EH (cell line): Measurements from ENCODE around the gene TMEM235.
"Not testable (repeated sequence)": the region's sequence is repeated elsewhere in the genome, so short reads cannot be mapped to it uniquely, and the experiment has no call there.

Experiments used
- DNase-seq: peaks from one replicate; pipeline ENCODE4 v3.0.0-alpha.2; 2015; ENCODE audit warnings: low read depth

The TMEM235 gene

DNA sequence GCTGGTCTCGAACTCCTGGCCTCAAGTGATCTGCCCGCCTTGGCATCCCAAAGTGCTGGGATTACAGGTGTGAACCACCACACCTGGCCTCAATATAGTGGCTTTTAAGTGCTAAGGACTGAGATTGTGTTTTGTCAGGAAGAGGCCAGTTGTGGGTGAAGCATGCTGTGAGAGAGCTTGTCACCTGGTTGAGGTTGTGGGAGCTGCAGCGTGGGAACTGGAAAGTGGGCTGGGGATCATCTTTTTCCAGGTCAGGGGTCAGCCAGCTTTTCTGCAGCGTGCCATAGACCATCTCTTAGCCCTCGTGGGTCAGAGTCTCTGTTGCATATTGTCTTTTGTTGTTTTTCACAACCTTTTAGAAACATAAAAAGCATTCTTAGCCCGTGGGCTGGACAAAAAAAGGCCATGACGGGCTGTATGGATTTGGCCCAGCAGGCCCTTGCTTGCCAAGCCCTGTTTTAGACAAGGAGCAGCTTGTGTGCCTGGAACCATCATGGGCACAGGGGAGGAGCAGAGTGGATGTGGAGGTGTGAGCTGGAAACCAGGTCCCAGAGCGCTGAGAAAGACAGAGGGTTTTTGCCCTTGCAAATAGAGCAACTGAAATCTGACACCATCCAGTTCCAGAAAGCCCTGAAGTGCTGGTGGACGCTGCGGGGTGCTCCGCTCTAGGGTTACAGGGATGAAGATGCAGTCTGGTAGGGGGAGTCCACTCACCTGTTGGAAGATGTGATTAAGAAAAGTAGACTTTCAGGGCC lies 11.9 kb upstream of the TMEM235 start:
- no peak for DNase-seq

GRCh38 chr17:78223061-78223460 lies 8.4 kb upstream of the TMEM235 start:
- DNase-seq: no peak

DNA sequence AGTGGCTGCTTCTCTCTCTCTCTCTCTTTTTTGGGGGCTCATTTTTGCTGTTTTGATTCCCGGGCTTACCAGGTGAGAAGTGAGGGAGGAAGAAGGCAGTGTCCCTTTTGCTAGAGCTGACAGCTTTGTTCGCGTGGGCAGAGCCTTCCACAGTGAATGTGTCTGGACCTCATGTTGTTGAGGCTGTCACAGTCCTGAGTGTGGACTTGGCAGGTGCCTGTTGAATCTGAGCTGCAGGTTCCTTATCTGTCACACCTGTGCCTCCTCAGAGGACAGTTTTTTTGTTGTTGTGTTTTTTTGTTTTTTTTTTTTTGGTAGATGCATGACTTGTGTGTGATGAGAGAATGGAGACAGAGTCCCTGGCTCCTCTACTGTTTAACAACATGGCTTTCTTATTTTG lies 7.7 kb upstream of the TMEM235 start:
- DNase-seq: no peak

GRCh38 chr17:78224231-78225087 lies 7.0 kb upstream of the TMEM235 start:
- DNase-seq: no peak

DNA sequence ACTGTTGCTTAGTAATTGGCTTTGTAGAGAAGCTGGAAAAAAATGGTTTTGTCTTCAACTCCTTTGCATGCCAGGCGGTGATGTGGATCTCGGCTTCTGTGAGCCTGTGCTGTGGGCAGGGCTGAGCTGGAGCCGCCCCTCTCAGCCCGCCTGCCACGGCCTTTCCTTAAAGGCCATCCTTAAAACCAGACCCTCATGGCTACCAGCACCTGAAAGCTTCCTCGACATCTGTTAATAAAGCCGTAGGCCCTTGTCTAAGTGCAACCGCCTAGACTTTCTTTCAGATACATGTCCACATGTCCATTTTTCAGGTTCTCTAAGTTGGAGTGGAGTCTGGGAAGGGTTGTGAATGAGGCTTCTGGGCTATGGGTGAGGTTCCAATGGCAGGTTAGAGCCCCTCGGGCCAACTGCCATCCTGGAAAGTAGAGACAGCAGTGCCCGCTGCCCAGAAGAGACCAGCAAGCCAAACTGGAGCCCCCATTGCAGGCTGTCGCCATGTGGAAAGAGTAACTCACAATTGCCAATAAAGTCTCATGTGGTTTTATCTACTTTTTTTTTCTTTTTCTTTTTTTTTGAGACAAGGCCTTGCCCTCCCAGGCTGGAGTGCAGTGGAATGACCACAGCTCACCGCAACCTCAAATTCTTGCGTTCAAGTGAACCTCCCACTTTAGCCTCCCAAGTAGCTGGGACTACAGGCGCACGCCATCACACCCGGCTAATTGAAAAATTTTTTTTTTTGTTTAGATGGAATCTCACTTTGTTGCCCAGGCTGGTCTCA lies 6.2 kb upstream of the TMEM235 start:
- DNase-seq: no peak

DNA sequence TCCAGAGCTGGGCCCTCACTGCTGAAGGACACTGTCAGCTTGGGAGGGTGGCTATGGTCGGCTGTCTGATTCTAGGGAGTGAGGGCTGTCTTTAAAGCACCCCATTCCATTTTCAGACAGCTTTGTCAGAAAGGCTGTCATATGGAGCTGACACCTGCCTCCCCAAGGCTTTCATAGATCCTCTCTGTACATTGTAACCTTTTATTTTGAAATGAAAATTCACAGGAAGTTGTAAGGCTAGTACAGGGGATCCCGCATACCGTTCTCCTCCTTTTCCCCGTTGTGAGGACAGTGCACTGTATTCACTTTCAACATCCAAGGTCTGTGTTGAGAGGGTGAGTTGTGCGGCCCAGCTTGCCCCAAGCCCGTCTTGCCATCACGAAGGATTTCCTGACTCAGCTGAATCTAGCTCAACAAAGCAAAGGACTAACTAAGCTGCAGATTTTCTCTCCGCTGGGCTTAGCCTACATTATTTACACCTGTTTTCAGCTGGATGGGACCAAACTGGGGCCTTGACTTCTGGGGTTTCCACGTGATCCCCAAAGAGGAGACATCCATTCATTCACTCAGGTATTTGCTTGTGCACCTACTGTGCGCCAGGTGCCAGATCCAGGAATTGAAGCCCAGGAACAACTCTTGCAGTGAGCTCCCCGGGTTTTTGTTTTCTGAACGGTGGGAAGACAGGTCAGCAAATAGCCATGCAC lies 5.2 kb upstream of the TMEM235 start:
- no peak for DNase-seq

DNA sequence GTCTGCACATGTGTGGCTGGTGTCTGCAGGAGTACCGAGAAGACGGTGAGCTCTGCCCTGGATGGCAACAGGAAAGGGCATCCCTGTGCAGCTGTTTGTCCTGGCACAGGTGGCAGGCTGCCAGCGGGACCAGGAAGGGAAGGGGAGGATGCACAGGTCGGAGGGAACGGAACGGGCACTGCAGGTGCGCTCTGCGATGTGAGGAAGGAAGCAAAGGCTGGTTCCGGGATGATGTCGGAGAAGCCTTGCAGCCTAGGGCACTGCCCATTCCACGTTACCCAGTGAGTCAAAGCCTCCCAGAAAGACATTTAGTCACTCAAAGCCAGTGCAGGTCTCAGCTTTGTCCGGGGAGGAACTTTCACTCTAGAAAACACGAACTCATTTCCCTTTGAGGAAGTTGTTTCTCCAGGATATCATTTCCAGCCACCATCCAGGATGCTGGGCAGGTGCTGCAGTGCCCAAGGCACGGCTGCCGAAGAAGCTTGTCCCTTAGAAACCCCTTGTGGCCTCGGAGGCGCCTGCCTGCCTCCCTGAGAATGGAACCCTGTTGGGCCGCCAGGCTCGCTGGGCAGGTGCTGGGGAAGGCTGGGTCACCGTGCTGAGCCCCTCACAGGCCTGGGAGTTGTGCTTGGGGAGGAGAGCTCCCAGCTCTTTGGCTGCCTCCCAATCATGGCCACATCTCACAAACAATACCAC lies 4.5 kb upstream of the TMEM235 start:
- no peak for DNase-seq

- no peak for DNase-seq
Observed at GRCh38 chr17:78227455-78227916, 3.9 kb upstream of the TMEM235 start.

GRCh38 chr17:78228176-78228575 lies 3.3 kb upstream of the TMEM235 start:
- DNase-seq: no peak

DNA sequence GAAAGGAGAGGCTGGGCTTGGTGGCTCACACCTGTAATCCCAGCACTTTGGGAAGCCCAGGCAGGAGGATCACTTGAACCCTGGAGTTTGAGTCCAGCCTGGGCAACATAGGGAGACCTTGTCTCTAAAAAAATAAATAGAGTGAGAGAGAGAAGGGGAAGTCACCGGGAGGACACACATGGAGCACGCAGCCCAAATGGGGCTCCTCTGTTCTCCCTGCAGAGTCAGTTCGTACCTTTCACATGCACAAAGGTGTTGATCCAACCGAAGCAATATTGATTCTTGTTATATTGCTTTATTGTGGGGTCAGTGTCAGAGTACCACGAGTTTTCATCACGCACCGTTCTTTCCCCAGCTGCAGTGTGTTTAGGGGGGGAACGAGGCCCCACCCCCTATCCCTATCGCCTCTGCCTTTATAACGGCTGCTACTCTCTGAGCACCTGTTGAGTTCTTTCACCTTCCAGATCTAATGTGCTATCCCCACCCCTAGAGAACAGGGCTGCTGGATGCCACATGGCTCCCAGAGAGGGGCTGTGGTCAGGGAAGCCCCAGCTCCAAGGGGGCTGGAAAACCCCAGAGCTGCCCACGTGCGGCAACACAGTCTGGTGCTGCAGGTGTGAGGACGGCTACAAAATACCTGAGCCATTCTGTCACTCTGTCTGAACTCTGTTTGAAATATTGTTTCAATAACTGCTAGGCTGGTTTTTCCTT lies 1.0 kb upstream of the TMEM235 start:
- no peak for DNase-seq

DNA sequence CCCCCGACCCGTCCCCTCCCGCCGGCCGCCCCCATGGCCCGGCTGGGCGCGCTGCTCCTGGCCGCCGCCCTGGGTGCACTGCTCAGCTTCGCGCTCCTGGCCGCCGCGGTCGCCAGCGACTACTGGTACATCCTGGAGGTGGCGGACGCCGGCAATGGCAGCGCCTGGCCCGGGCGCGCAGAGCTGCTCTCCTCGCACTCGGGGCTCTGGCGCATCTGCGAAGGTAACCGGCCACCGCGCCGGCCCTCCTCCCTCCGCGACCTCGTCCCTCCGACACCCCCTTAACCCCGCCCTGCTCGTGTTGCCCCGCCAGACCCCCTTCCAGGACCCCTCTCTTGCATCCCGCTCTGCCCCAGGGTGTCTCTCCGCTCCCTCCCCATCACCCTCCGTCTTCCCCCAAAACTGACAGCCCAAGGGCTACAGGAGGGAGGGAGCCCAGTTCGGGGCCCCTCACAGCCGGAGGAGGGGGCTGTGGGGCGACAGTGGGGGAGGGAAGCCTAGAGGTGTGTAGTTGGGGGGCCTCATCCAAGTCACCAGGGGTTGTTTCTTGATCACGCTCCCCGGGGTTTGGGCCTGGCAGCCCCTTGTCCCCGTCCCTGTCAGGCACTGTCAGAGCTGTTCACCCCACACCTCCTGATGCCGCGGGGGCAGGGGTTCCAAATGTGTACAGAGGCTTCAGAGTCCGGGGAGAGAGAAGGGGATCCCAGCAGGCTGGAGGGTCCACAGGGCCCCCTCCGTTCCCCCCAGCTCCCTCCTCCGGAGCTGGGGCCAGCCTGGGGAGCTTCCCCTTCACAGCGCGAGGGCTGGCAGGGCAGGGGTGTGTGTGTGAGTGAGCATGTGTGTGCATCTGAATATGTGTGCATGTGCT lies 794 bp downstream of the TMEM235 start:
- peak; percentile 6 for DNase-seq

- DNase-seq: no peak
Observed at GRCh38 chr17:78232859-78233173, 1.4 kb downstream of the TMEM235 start.

DNA sequence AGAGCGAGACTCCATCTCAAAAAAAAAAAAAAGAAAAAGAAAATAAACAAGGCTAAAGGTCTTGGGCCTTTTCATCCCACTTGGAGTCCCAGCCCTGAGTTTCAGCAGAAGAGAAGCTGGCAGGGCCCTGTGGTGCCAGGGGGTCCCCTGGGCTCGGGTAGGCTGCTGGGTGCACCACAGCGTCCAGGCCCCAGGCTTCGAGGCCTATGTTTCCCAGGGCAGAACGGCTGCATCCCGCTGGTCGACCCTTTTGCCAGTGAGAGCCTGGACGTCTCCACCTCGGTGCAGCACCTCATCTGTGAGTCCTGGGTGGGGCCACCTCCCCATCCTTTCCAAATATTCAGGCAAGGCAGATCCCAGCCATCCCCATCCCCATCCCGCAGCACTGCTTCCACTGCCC lies 2.2 kb downstream of the TMEM235 start:
- no peak for DNase-seq

GRCh38 chr17:78234261-78234865 lies 2.9 kb downstream of the TMEM235 start:
- no peak for DNase-seq

DNA sequence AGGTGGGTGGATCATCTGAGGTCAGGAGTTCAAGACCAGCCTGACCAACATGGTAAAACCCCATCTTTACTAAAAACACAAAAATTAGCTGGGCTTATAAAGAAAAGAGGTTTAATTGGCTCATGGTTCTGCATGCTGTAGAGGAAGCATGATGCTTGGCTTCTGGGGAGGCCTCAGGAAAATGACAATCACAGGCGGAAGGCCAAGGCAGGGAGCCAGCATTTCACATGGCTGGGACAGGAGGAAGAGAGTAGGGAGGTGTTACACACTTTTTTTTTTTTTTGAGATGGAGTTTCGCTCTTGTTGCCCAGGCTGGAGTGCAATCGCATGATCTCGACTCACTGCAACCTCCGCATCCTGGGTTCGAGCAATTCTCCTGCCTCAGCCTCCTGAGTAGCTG lies 3.6 kb downstream of the TMEM235 start:
- not testable (repeated sequence) for DNase-seq

GRCh38 chr17:78235885-78236284 lies 4.5 kb downstream of the TMEM235 start:
- no peak for DNase-seq

DNA sequence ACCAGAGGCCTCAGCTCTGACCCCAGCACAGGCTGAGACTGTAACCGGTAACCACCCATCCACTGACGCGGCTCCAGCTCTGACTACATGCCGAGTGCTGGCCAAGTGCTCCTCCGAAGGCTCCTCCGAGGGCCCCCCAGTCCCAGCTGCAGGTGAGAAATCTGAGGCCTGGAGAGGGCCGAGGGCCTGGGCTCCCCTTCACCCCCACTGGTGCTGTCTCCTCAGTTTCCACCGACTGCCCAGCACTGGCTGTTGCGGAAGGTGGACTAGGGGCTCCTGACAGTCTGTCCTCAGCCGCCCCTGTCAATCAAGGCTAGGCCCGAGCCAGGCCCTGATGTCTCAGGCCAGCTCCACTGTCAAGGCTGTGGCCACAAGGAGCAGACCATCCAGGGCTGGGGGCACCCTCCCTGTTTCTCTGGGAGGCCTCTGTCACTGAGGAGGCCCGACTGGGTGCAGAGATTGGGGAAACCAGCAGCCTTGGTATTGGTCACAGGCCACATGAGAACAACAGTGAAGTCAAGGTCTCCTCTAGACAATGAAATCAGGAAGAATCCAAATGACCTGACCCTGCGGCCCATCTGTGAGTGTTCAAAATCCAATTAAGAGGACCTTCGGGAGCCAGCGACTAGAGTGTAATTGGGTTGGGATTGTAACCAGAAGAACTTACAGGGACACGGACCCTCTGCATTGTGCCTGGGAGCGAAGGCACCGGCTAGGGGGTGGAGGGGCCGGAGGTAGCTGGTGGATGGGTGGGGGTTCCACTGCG lies 5.1 kb downstream of the TMEM235 start:
- no peak for DNase-seq

DNA sequence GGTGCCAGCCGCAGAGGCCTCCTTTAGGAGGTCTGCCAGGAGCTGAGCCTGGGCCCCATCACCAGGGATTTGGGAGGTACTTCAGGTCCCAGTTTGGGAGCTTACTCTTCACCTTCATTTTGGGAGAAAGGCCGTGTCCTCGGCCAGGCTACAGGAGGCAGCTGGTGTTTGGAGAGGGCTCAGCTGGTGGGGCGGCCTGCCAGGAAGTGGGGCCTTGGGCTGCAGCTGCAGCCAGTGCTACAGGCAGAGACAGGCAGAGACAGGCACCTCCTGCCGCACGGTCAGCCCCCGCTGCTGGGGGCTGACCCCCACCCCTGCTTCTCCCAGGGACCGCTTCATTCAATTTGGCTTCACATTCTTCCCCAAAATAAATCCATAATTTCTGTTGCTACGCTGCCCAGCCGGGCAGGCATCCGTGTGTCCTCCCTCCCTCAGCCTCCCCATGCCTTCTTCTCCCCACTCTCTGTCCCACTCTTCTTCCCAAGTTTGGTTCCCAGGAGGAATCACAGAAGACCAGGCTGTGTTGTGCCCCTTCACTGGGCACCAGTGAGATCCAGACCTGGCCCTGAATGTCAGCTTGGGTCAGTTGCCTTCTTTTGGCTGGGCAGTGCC lies 6.1 kb downstream of the TMEM235 start:
- DNase-seq: no peak
